OCI-LY3 (cell line): ENCODE results near the gene SEC14L1.

Experiments
- CTCF ChIP-seq: fragments of 200-600, 300-600 bp; sonication (generic); IDR thresholded peaks from 2 replicates; pipeline ENCODE4 v1.5.1; 2014; ENCODE audit warnings: antibody characterized with exemption, low read length, low read depth
- EZH2phosphoT487 ChIP-seq: fragments of 200-600 bp; shearing (Covaris generic); IDR thresholded peaks from 2 replicates; pipeline ENCODE4 v1.6.1; 2018; ENCODE audit warnings: antibody characterized with exemption, mixed run types, low read depth

GRCh38 chr17:77188084-77189066 lies 47.6 kb downstream of the SEC14L1 start:
- TF ChIP-seq CTCF, result no peak
- no peak for TF ChIP-seq EZH2phosphoT487
